IMR-90 (cell line): ENCODE measurements around the gene CFD. TPM values are rescaled to one million over a fixed set of nuclear protein-coding genes. Genes with fewer than 3 reads are reported as not detected.

Experiments
- ATAC-seq: fragments of 200-7000 bp; cut with Tn5 transposase; 2 replicates; pipeline ENCODE4 v1.9.1; 2020; ENCODE audit warnings: low read depth, mild to moderate bottlenecking, moderate library complexity
- BruUV-seq: library from RNA; stranded (reverse); fragments of 400-500 nt; replicated peaks from 2 replicates; lab custom pipeline; 2021; lab: Mats Ljungman, UMichigan
- CTCF ChIA-PET: fragments of 300-600 bp; formaldehyde crosslinking; extraction: SDS; loops from one replicate; lab custom pipeline; 2021; ENCODE audit warnings: antibody characterized with exemption; lab: Yijun Ruan, JAX
- POLR2A ChIA-PET: fragments of 300-600 bp; sonication (Branson Sonifier 250); formaldehyde crosslinking; loops from one replicate; lab custom pipeline; 2022; ENCODE audit warnings: antibody characterized with exemption; ENCODE audit not compliant: unreplicated experiment; lab: Charles Lee
- DNase-seq: peaks from one replicate; pipeline ENCODE4 v3.0.0; 2013
- H2AFZ ChIP-seq: replicated peaks from 2 replicates; pipeline ENCODE3; 2013; ENCODE audit warnings: low read length, mild to moderate bottlenecking; ENCODE audit not compliant: poor library complexity
- H2AK5ac ChIP-seq: 2 replicates; pipeline ENCODE4 v1.6.1; 2013; ENCODE audit warnings: low read depth, low read length, inconsistent platforms
- H2AK9ac ChIP-seq: replicated peaks from 2 replicates; pipeline ENCODE3; 2013; ENCODE audit warnings: mild to moderate bottlenecking, low read depth, low read length, moderate library complexity; ENCODE audit not compliant: poor library complexity
- H2BK120ac ChIP-seq: 2 replicates; pipeline ENCODE4 v1.6.1; 2013; ENCODE audit warnings: low read depth, low read length, inconsistent platforms
- H2BK15ac ChIP-seq: 3 replicates; pipeline ENCODE4 v1.6.1; 2013; ENCODE audit warnings: low read depth, low read length, inconsistent platforms
- H2BK20ac ChIP-seq: 2 replicates; pipeline ENCODE4 v1.6.1; 2013; ENCODE audit warnings: low read depth, mild to moderate bottlenecking, inconsistent platforms, low read length, moderate library complexity
- H2BK5ac ChIP-seq: 2 replicates; pipeline ENCODE4 v1.6.1; 2013; ENCODE audit warnings: mild to moderate bottlenecking, low read depth, low read length, inconsistent platforms; ENCODE audit not compliant: poor library complexity, severe bottlenecking
- H3K14ac ChIP-seq: replicated peaks from 2 replicates; pipeline ENCODE4 v1.6.1; 2013; ENCODE audit warnings: low read depth, low read length, inconsistent platforms
- H3K18ac ChIP-seq: 2 replicates; pipeline ENCODE4 v1.6.1; 2013; ENCODE audit warnings: low read depth, low read length, control low read depth
- H3K23ac ChIP-seq: 2 replicates; pipeline ENCODE4 v1.6.1; 2013; ENCODE audit warnings: low read depth, low read length, inconsistent platforms
- H3K27ac ChIP-seq: 2 replicates; pipeline ENCODE4 v1.5.1; 2013; ENCODE audit warnings: mild to moderate bottlenecking, control low read depth, low read length; ENCODE audit not compliant: insufficient read depth
- H3K27me3 ChIP-seq: 2 replicates; pipeline ENCODE4 v1.6.1; 2013; ENCODE audit warnings: low read length; ENCODE audit not compliant: control insufficient read depth, insufficient read depth
- H3K36me3 ChIP-seq: 2 replicates; pipeline ENCODE4 v1.6.1; 2013; ENCODE audit warnings: low read length, mixed read lengths; ENCODE audit not compliant: control insufficient read depth, insufficient read depth
- H3K4ac ChIP-seq: 2 replicates; pipeline ENCODE4 v1.6.1; 2013; ENCODE audit warnings: low read depth, low read length, inconsistent platforms
- H3K4me1 ChIP-seq: 2 replicates; pipeline ENCODE4 v1.6.1; 2013; ENCODE audit warnings: low read length, mixed read lengths; ENCODE audit not compliant: control insufficient read depth, insufficient read depth
- H3K4me2 ChIP-seq: 2 replicates; pipeline ENCODE4 v1.6.1; 2013; ENCODE audit warnings: low read depth, mild to moderate bottlenecking, control low read depth, low read length, moderate library complexity
- H3K4me3 ChIP-seq: 2 replicates; pipeline ENCODE4 v1.5.1; 2013; ENCODE audit warnings: low read depth, mild to moderate bottlenecking, control low read depth, low read length, moderate library complexity; ENCODE audit not compliant: insufficient read depth
- H3K56ac ChIP-seq: 2 replicates; pipeline ENCODE4 v1.6.1; 2013; ENCODE audit warnings: low read length, inconsistent platforms; ENCODE audit not compliant: insufficient read depth; ENCODE audit errors: extremely low read depth
- H3K79me1 ChIP-seq, 2 experiments: 2 replicates each; pipeline ENCODE4 v1.6.1; 2013; ENCODE audit warnings: low read length in 2 of 2, inconsistent platforms in 1 of 2, low read depth in 1 of 2
- H3K9ac ChIP-seq: 2 replicates; pipeline ENCODE4 v1.6.1; 2013; ENCODE audit warnings: low read depth, low read length, control low read depth
- H3K9me1 ChIP-seq: 2 replicates; pipeline ENCODE4 v1.6.1; 2013; ENCODE audit warnings: low read length, inconsistent platforms; ENCODE audit not compliant: insufficient read depth
- H3K9me3 ChIP-seq: 2 replicates; pipeline ENCODE4 v1.6.1; 2013; ENCODE audit warnings: low read length; ENCODE audit not compliant: control insufficient read depth, insufficient read depth
- H4K20me1 ChIP-seq: 2 replicates; pipeline ENCODE4 v1.6.1; 2013; ENCODE audit warnings: low read length, inconsistent platforms; ENCODE audit not compliant: insufficient read depth
- H4K5ac ChIP-seq: 2 replicates; pipeline ENCODE4 v1.6.1; 2013; ENCODE audit warnings: mild to moderate bottlenecking, low read depth, low read length, control low read depth
- H4K8ac ChIP-seq, 2 experiments: 2 replicates each; pipeline ENCODE4 v1.6.1; 2013; ENCODE audit warnings: low read depth in 2 of 2, low read length in 2 of 2, control low read depth in 1 of 2, inconsistent platforms in 1 of 2
- H4K91ac ChIP-seq: 2 replicates; pipeline ENCODE4 v1.6.1; 2013; ENCODE audit warnings: low read depth, low read length, inconsistent platforms; ENCODE audit not compliant: insufficient read depth
- BHLHE40 ChIP-seq: fragments of 150-350 bp; IDR thresholded peaks from 2 replicates; pipeline ENCODE4 v1.6.1; 2016; ENCODE audit warnings: mild to moderate bottlenecking, low read depth, low read length
- CEBPB ChIP-seq: IDR thresholded peaks from 2 replicates; pipeline ENCODE4 v1.6.1; 2012; ENCODE audit warnings: low read depth, low read length, improper control_type of control experiment
- CHD1 ChIP-seq: IDR thresholded peaks from 2 replicates; pipeline ENCODE4 v1.6.1; 2012; ENCODE audit warnings: low read depth, low read length, improper control_type of control experiment
- FOS ChIP-seq: fragments of 150-350 bp; IDR thresholded peaks from 2 replicates; pipeline ENCODE4 v1.6.1; 2016; ENCODE audit warnings: low read depth, low read length
- MAFK ChIP-seq: IDR thresholded peaks from 2 replicates; pipeline ENCODE4 v1.6.1; 2012; ENCODE audit warnings: low read depth, low read length, improper control_type of control experiment
- MAZ ChIP-seq: IDR thresholded peaks from 2 replicates; pipeline ENCODE4 v1.6.1; 2012; ENCODE audit warnings: low read depth, mild to moderate bottlenecking, low read length, improper control_type of control experiment, moderate library complexity, borderline replicate concordance
- MXI1 ChIP-seq: IDR thresholded peaks from 2 replicates; pipeline ENCODE4 v1.6.1; 2012; ENCODE audit warnings: low read depth, mild to moderate bottlenecking, low read length, moderate library complexity, borderline replicate concordance
- NFE2L2 ChIP-seq: fragments of 150-350 bp; IDR thresholded peaks from 2 replicates; pipeline ENCODE4 v1.6.1; 2016; ENCODE audit warnings: low read depth, mild to moderate bottlenecking, low read length
- POLR2A ChIP-seq: IDR thresholded peaks from 2 replicates; pipeline ENCODE4 v1.6.1; 2012; ENCODE audit warnings: mild to moderate bottlenecking, low read depth, low read length
- RAD21 ChIP-seq: IDR thresholded peaks from 2 replicates; pipeline ENCODE4 v1.6.1; 2012; ENCODE audit warnings: low read length, improper control_type of control experiment
- WGBS, 2 experiments: methylation state at CpG; one replicate each; pipeline versions ENCODE4 v1.1.5 to v1.1.7; 2013; ENCODE audit warnings: missing lambda C conversion rate in 2 of 2; ENCODE audit not compliant: insufficient read length in 1 of 2; ENCODE audit errors: extremely low coverage in 2 of 2; 5-methylcytosine and 5-hydroxymethylcytosine counted together
- dilution Hi-C: fragments of 300-500 bp; cut with HindIII; formaldehyde crosslinking; loops from one replicate; pipeline ENCODE4 v1.14.3; 2018; ENCODE audit warnings: low sequenced_read_pairs; ENCODE audit not compliant: unreplicated experiment
- in situ Hi-C: fragments of 300-500 bp; cut with MboI; formaldehyde crosslinking; loops from 3 replicates; pipeline ENCODE4 v1.14.3; 2019; ENCODE audit warnings: low sequenced_read_pairs, inconsistent platforms, mixed read lengths
- intact Hi-C: fragments of 100-400 bp; cut with micrococcal nuclease; formaldehyde crosslinking; loops from 2 replicates; pipeline ENCODE4 v1.10.0; 2022
- polyA plus RNA-seq, 3 experiments: library from polyadenylated mRNA; depleted of rRNA; stranded (reverse); fragments of >200 nt; gene quantifications; 2 replicates each; pipeline ENCODE4 v1.2.3, GENCODE V29; 2012; ENCODE audit warnings: low replicate concordance in 1 of 3
- total RNA-seq: library from RNA; depleted of rRNA; stranded (reverse); fragments of >200 nt; gene quantifications from 2 replicates; pipeline ENCODE4 v1.2.3, GENCODE V29; 2012
- TF ChIP-seq, protein P1 (sequence below): fragments of 150-350 bp; IDR thresholded peaks from 2 replicates; pipeline ENCODE4 v1.6.1; 2017; ENCODE audit warnings: mild to moderate bottlenecking, antibody characterized with exemption, low read length, low read depth
- TF ChIP-seq, protein P2 (sequence below): conservative IDR thresholded peaks from 2 replicates; pipeline ENCODE4 v1.5.1; 2012; ENCODE audit warnings: mild to moderate bottlenecking, low read depth, low read length, improper control_type of control experiment
- TF ChIP-seq, protein P3 (sequence below): fragments of 150-350 bp; IDR thresholded peaks from 2 replicates; pipeline ENCODE4 v1.6.1; 2016; ENCODE audit warnings: low read depth, mild to moderate bottlenecking, low read length, moderate library complexity, borderline replicate concordance

Gene CFD
- total and polyA plus RNA-seq, 2 of the 4 experiments (the other 2 are of a cell fraction), result 1.4 to 2.8 TPM

DNA sequence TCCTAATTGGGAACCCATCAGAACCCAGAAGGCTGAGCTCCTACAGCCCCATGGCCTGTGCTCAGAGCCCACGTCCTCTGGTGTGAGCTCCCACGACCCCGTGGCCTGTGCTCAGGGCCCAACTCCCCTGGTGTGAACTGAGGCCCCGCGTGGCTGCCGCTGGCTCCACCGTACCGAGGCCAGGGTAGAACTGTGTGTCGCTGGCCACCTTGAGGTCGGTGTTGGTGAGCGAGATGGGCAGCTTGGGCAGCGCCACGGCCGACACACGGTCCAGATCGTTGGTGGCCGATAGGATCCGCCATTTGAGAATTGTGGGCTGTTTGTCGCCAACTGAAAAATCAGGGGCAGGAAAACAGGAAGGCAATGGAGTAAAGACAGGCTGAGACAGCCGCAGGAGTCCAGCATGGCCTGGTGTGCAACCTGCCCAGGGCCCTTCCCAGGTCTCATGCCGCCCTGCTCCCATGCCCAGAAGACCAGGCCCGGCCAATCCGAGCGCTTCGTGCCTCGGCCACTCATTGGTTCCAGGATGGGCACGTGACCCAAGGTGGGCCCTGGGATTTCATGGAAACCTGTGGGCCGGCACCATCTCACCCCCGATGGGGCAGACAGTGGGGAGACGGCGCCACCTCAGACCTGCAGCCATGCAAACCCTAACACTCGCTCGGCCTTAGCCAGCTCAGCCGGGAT lies 22.1 kb downstream of the CFD start:
- peaks cover 3 to 11% of the 10 kb centered on the region in 2 experiments; a peak in 2 of 4 replicates for H3K79me1 ChIP-seq
- no peak overlapping the region for H4K91ac ChIP-seq
- H3K4me3 ChIP-seq, result no peak overlapping the region
- H2BK20ac ChIP-seq, result no peak overlapping the region
- H2BK5ac ChIP-seq, result no peak overlapping the region
- no peak overlapping the region for H3K14ac ChIP-seq
- no peak overlapping the region for H2BK120ac ChIP-seq
- DNase-seq, result no peak
- H3K27me3 ChIP-seq, result no peaks in the 10 kb centered on the region
- no peak overlapping the region for H3K18ac ChIP-seq
- no peak overlapping the region for H3K4me2 ChIP-seq
- no peak overlapping the region for H2AK5ac ChIP-seq
- no peak overlapping the region for H2AK9ac ChIP-seq
- no peak overlapping the region for H2BK15ac ChIP-seq
- no peaks in the 10 kb centered on the region for H3K9me1 ChIP-seq
- POLR2A ChIA-PET, result no interaction called here
- dilution Hi-C loops (no loop called here), in situ Hi-C loops (no loop called here), intact Hi-C loops (no loop called here)
- H3K27ac ChIP-seq, result no peak overlapping the region
- no peak overlapping the region for H2AFZ ChIP-seq
- H3K36me3 ChIP-seq, result peaks cover 73% of the 10 kb centered on the region
- no TSS peak for BruUV-seq
- H3K9me3 ChIP-seq, result no peaks in the 10 kb centered on the region
- no peak overlapping the region for H3K4ac ChIP-seq
- H4K20me1 ChIP-seq, result peaks cover 6% of the 10 kb centered on the region
- no peak overlapping the region for H3K9ac ChIP-seq
- CTCF ChIA-PET, result no interaction called here
- no peak overlapping the region for H4K8ac ChIP-seq
- no peak overlapping the region for H3K23ac ChIP-seq
- no peak overlapping the region for H3K56ac ChIP-seq
- TF ChIP-seq CEBPB (no peak), NFE2L2 (no peak), MAFK (no peak), MXI1 (no peak), FOS (no peak), RAD21 (no peak), CHD1 (no peak), BHLHE40 (no peak), MAZ (no peak), POLR2A (no peak)
- TF ChIP-seq, protein P1, sequence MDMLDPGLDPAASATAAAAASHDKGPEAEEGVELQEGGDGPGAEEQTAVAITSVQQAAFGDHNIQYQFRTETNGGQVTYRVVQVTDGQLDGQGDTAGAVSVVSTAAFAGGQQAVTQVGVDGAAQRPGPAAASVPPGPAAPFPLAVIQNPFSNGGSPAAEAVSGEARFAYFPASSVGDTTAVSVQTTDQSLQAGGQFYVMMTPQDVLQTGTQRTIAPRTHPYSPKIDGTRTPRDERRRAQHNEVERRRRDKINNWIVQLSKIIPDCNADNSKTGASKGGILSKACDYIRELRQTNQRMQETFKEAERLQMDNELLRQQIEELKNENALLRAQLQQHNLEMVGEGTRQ, result no peak
- TF ChIP-seq, protein P2, sequence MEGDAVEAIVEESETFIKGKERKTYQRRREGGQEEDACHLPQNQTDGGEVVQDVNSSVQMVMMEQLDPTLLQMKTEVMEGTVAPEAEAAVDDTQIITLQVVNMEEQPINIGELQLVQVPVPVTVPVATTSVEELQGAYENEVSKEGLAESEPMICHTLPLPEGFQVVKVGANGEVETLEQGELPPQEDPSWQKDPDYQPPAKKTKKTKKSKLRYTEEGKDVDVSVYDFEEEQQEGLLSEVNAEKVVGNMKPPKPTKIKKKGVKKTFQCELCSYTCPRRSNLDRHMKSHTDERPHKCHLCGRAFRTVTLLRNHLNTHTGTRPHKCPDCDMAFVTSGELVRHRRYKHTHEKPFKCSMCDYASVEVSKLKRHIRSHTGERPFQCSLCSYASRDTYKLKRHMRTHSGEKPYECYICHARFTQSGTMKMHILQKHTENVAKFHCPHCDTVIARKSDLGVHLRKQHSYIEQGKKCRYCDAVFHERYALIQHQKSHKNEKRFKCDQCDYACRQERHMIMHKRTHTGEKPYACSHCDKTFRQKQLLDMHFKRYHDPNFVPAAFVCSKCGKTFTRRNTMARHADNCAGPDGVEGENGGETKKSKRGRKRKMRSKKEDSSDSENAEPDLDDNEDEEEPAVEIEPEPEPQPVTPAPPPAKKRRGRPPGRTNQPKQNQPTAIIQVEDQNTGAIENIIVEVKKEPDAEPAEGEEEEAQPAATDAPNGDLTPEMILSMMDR, result no peak
- TF ChIP-seq, protein P3, sequence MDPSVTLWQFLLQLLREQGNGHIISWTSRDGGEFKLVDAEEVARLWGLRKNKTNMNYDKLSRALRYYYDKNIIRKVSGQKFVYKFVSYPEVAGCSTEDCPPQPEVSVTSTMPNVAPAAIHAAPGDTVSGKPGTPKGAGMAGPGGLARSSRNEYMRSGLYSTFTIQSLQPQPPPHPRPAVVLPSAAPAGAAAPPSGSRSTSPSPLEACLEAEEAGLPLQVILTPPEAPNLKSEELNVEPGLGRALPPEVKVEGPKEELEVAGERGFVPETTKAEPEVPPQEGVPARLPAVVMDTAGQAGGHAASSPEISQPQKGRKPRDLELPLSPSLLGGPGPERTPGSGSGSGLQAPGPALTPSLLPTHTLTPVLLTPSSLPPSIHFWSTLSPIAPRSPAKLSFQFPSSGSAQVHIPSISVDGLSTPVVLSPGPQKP, result no peak
- no peaks in the 10 kb centered on the region for H3K4me1 ChIP-seq
- 96% methylated on average over 19 of the region's 34 CpGs; no CpG with 5 or more reads in 1 of the 2 experiments for WGBS, 2 experiments
- ATAC-seq, result no peak
- H4K5ac ChIP-seq, result no peak overlapping the region
